DND-41 (cell line): Measurements from ENCODE around the gene PTPN4.

Experiments
- CTCF ChIP-seq: IDR thresholded peaks from 2 replicates; pipeline ENCODE4 v1.5.1; 2012; ENCODE audit warnings: borderline replicate concordance, low read length, moderate library complexity, mild to moderate bottlenecking; ENCODE audit not compliant: poor library complexity, severe bottlenecking; ENCODE audit errors: extremely low read depth
- EZH2 ChIP-seq: IDR thresholded peaks from 3 replicates; pipeline ENCODE4 v1.6.1; 2012; ENCODE audit warnings: borderline replicate concordance, low read depth, mild to moderate bottlenecking, moderate library complexity, low read length, inconsistent platforms; ENCODE audit not compliant: severe bottlenecking

- TF ChIP-seq CTCF (no peak), EZH2 (no peak)
These were observed 34.9 kb upstream of the PTPN4 start for GRCh38 chr2:119724656-119725485.
